SW480 (cell line): Measurements from ENCODE around the gene PLPP7.
"Not testable (repeated sequence)": the region's sequence is repeated elsewhere in the genome, so short reads cannot be mapped to it uniquely, and the experiment has no call there.

ENCODE experiments used
- DNase-seq: peaks from one replicate; pipeline ENCODE4 v3.0.0-alpha.2; 2016; ENCODE audit warnings: low spot score

The PLPP7 gene

DNA sequence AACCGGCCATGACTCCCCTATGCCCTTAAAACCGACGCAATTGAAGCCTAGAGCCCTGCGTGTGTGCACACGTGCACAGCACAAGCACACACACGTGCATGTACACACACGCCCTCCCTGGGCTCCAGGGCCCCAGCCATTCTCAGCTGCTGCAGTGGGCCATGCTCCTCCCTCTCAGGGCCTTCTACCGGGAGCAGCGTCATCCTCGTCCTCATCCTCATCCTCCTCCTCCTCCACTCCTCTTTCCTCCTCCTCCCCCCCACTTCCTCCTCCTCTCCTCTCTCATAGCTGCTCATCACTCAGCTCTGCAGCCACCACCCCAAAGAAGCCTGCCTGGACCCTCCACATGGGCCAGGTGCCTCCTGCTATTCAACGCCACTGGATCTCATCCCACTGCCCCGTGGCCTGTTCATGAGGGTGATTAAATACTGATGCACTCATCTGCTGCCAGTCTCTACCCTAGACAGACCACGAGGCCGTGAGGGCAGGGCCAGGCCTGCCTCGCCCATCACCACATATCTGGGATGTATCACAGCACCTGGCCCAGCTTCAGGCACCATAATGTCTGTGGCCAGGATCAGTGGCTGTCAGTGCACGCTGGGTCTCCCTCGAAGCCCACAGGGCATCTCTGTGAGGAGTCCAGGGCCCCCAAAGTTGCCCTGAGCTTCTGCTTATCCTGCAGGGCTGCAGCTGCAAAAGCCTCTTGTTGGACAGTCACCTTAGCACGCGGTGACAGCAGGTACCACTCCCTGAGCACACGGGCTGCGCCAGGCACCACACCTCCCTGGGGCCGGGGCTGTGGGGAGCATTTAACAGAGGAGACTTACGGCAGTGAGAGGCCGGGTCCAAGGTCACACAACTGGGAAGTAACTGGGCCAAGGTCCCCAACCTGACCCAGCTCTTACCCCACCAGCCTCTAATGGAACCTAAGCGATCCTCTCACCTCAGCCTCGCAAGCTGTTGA is 23.0 kb upstream of the PLPP7 start:
- no peak for DNase-seq

DNA sequence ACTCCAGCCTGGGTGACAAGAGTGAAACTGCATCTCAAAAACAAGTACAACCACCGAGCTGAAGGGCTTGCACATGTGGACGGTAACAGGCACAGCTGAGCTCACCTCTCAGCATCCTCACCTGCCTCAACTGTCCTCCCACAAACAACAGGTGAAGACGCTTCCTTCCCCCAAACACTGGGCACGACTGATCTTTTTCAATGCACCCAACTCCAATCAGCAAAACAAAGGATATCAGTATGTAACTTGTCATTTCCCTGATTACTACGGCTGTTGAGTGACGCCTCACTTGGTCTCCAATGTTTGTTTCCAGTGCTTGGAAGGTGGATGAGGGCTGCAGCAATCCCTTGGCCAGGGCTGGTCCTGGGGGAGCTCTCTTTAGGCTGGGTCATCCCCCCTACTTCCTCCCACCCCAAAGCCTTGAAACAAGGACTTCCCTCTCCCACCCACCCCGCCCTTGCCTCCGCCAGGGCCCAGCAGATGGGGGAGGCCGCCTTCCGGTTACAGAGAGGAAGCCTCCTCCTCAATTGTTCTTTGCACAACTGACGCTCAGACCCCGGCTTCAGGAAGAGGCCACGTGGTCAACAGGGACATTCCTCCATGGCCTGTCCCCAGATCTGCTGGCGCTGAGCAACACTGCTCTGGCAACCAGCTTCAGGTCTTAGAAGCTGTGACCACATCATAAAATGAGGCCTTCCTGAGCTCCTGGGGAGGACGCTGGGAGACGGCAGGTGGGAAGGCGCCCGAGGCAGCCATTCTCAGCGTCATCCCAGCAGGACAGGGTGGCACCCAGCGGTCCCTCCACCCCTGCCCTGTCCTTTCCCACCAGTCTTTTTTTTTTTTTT is 19.1 kb upstream of the PLPP7 start:
- DNase-seq, result no peak

DNA sequence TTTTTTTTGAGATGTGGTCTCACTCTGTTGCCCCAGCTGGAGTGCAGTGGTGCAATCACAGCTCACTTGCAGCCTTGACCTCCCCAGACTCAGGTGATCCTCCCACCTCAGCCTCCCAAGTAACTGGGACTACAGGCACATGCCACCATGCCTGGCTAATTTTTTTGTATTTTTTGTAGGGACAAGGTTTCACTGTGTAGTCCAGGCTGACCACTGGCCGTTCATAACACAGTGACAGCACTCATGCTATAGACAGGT is 18.6 kb upstream of the PLPP7 start:
- DNase-seq, result not testable (repeated sequence)

DNA sequence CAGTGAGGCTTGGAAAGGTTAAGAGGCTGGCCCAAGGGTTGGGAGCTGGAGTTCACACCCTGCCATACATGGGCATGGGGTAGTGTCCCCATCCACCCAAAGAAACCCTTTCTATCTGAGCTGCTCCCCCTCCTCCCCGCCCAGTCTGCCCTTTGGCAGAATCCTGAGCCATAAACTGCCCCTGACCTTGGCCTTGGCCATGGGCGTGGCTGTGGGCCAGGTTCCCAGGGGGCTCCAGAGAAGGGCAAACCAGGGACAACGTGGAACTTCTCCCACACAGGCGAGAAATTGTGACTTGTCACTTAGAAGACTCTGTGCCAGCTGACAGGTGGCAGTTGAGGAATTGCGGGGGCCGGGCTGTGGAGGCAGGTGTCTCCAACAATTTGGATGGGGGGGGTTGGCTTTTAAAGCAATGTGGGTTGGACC is 18.0 kb upstream of the PLPP7 start:
- DNase-seq, result no peak

DNA sequence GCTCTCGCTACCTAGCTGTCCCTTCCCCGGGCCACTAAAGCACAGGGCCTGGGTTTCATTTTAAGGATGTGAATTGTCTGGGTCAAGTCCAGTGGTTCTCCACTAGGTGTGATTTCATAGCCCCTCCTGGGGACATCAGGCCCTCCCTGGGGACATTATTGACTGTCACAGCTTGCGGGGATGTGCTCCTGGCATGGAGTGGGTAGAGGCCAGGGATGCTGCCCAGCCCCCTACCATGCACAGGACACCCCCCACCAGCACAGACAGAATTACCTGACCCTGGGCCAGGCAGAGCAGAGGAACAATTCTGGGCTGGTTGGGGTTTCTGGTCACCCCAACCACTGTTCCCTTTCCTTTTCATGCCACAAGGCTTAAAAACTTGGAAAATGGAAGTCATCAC is 17.3 kb upstream of the PLPP7 start:
- no peak for DNase-seq

DNA sequence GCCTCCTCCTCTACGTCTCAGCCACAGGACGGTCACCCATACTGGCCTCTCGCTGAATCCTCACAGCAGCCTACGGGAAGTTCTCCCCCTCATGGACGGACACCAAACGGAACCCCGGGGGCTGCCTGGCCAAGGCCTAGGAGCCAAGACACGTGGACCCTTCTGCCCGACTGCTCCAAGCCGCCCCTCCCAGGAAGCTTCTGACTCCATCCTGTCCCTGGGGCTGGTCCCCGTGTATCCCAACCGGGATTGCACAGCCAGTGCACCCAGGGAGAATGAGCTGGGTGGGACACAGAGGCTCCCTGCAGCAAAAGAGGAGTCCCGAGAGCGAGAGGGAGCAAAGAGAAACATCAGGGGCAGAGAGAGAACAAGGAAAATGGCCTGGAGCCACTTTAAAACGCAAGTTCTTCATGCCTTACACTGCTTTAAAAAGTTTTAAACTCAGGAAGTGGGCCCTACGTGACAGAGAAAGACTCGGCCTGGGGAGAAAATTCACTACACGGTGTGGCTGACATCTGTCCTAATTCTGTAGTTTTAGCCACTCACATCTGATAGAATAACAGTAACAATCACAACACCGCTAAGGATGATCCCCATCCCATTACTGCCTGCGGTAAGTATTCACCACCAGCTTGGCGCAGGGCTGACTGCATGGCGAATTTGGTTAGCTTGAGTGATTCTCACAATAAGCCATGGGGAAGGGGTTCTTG is 16.2 kb upstream of the PLPP7 start:
- no peak for DNase-seq

DNA sequence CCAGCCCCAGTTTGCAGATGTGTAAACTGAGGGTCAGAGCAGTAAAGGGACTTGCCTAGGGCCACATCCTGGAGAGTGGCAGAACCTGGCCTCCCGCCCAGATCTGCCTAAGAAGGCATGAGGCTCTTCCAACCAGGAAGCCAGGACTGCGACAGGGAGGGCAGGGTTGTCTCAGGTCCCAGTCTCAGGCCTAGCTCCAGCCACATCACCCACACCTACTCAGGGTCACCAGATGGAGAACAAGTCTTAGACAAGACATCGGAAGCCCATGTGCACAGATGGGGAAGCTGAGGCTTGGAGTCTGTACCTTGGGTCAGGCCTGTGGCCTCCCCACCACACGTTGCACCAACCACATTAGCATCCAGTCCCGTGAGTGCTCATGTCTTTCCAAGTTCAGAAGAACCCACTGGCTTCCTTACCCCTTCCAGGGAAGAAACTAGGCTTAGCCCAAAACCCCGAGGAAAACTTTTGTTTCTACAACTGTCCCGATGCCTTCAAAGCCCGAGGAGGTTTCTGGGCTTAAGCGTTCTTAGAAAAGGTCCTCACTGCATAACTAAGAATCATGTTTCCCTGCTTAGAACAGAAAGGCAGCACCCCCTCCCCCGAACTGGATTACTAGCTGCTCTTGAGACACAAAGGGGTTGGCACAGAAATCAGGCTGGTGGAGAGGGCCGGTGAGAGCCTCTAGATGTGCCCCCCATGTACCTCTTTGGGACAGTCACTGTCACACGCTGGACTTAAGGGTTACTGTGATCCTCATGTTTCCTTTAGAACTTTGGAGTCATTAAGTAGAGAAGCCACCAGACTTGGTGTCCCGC is 15.5 kb upstream of the PLPP7 start:
- DNase-seq, result no peak

DNA sequence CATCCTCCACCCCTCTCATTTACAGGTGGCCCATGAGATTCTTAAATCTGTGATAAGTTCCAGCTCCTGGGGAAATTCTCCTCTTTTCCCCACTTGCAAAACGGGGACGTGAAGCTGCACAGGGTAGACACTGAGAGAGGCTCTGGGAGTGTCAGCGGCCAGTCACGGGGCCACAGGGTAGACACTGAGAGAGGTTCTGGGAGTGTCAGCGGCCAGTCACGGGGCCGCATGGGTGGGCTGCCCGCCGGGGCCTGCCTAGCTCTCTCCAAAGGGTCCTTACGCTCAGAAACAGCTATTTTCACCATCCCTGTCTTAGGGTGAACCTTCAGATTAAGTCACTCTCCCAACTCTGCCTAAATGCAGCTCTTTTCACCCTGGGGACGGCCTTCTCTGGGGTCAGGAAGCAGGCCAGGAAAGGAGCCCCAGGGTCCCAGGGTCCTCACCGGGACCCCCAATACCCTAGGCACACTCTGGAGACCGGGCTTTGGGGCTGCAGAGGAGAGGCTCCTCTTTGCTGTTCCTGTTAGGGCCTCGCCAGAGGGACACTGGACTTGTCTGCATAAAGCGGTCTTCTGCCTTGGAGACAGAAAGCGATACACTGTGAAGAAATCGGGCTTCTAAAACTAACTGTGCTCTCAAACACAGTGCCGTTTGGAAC is 14.7 kb upstream of the PLPP7 start:
- no peak for DNase-seq

DNA sequence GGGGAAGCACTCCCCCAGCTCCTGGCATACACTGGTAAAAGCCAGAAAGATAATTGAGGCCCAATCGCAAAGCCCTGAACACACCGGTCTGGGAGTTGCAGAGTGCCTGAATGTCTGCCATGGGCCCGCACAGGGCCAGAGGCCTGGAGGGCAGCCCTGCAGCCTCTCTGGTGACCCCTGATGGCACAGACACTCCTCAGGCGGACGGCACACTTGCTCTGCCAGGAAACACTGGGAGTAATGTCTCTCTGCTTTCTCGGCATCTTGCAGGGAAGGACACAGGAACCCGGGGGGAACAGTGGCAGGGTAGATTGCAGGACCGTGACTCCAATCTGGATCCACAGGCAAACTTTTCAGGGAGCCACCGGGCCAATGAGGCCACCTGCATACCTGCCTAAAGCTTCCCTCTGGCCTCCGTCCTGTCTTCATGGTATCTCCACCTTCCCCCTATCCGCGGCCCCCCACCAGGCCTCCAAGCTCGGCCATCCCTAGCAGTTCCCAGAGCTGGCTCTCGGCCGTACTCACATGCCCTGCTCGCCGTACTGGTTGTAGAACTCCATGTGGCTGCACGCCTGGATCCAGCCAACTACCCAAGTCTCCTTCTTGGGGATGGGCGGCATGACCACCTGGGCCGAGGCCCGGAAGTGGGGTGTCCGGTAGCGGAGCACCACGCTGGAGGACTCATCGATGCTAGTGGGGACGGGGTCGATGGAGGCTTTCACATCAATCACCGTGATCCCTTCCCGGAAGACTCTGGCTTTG is 14.0 kb upstream of the PLPP7 start:
- no peak for DNase-seq

DNA sequence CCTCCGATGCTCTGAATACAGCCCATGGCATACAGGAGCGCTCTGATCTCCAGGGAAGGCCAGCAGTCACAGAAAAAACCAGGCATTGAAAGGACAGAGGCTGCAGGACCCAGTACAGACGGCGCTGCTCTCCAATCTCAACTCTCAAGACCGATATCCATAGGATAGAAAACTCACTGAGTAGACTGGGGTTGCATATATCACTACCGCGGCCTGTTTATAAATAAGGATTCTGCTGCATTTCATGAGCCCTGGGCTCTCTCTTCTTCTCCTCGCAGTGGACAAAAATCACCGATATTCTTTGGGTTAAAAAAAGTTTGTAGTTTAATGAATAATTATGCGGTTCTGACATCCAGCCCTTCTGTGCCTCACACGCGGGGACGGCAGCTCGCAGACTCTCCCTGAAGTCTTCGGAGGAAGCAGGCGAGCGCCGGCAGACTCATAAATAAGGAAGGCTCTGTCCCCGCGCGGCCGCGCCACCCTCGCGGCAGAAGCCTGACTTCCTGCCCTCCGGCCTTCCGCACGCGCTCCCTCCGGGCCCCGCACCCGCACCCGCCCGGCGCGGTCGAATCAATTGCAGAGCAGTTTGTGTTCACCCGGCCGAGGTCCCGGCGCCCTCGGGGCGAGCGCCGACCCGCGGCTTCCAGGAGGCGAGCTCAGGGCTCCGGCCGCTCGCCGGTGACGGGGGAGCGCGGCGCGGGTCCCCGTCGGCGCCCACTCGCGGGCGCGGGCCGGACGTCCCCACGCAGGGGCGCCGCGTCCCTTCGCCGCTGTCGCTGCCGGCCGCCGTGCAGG is 13.2 kb upstream of the PLPP7 start, which contains the start of gene FAM78A:
Gene FAM78A (minus strand): TSS at position 417 of the 795 bp plus-strand sequence. CDS start 331 bp downstream, at position 86.
- DNase-seq, result no peak

DNA sequence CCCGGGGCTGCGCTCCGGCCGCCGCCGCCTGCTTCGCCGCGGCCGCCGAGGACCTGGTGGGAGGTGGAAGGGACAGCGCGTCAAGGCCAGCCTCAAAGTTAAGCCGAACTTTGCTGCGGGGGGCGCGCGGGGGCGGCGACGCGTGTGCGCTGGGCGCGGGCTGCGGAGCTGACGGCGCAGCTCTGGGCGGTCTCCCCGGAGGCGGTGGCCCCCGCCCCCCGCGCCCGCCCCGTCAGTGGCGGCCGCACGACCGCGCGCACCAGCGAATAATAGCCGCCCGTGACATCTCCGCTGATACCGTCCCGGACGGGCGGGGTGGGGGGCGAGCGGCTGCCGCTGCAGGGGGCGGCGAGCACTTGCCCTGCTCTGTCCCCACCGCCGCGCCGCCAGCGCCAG is 12.6 kb upstream of the PLPP7 start:
- no peak for DNase-seq

DNA sequence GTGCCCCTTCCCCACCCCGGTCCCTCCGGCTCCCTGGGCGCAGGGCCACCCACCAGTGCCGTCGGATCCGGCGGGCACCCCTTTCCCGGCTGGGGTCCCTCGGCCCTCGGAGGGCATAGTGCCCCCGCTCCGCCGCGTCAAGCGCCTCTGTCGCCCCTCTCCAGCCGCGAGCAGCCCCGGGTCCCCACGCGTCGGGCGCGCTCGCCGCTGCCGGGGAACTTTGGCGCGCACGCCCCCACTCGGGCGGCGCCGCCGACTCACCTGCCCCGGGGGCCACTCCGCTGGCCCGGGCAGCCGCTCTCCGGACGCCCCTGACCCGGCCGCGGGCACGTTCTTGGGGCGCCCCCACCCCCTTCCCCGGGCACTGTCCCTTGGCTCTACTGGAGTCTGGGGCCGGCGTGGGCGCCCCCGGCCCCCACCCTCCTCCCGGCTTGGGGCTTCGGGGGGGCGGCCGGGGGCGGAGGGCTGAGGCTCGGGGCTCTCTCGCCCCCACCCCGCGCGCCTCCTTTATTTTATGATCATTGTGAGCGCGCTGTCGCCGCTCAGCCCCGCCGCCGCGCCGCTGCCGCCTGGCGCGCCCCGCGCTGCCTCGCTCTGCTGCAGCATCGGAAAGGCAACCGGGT is 12.1 kb upstream of the PLPP7 start:
- DNase-seq, result no peak

DNA sequence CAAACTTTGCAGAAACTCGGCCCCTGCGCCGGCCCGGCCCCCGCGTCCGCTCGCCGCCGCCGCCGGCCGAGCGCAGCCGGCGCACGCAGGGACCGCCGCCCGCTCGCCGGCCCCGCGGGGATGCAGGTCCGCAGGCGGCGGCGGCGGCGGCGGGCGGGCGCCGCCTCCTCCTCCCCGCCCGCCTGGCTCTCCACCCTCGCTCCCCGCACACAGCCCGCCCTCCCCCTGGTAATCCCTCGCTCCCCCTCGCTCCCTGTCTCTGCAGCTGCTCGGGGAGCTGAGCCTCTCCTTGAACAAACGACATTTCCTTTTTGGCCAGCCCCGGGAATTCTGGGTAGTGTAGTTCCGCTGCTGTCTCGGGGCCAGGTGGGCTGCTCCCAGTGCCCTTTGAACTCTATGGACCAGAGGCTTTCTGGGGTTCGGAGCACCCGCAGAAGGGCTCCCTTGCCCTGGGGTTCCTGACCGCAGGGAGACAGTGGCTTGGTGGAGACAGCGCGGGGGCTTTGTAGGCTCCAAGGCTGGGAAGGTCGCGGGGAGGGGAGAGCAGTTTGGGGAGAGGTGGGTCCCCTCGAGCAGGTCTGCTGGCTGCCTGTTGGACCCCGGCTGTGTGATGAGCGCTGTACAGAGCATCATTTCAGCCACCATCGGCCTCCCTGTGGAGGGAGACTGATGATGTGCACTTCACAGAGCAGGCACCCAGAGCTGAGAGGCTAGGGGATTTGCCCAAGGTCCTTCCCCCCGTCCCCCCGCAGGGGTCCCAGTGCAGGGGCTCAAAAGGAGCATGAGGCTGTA is 11.4 kb upstream of the PLPP7 start:
- DNase-seq, result peak; percentile 80

DNA sequence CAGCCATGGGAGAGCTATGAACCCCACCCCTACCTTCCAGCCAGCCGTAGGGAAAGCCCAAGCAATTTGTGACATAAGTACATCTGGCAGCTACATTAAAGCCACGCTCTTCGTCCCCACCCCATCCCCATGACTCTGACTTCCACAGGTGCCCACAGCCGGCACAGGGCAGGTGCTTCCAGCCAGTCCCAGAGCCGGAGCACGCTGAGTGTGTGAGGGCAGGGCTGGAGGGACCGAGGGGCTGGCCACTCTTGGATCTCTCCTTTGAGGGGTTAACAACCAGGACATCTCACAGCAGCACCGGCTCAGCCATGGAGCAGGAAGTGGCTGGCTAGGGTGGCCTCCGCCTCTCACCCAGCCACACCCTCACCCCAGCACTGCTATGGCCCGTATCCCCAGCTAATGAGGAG is 10.8 kb upstream of the PLPP7 start:
- DNase-seq, result peak; percentile 27

DNA sequence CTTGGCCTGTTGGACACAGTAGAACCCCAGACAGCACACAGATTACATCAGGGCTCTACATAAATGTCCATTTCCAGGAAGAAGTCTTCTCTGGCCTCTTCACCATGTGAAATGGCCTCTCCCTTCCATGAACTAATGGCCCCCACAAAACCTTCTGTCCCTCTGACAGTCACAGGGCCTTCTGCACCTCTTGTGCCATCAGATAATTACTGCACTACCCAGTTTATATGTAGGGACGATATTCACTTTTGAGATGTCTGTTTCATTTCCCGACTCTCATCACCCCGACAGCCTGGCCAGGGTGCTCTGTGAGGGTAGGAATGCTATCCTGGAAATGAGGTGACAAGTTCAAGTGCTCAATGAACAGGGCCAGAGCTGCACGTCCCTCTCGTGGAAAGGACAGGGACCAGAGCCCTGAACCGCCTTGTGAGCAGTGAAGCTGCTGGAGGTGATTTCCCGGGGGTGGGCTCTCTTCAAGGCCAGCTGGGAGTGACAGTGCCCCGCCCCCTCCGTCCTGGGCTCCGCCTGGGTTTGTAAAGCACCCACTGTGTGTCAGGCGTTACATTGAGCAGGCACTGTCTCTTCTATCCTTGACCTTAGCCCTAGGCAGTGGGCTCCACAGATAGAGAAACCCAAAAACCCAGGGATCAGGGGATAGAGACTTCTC is 10.2 kb upstream of the PLPP7 start:
- DNase-seq, result no peak

DNA sequence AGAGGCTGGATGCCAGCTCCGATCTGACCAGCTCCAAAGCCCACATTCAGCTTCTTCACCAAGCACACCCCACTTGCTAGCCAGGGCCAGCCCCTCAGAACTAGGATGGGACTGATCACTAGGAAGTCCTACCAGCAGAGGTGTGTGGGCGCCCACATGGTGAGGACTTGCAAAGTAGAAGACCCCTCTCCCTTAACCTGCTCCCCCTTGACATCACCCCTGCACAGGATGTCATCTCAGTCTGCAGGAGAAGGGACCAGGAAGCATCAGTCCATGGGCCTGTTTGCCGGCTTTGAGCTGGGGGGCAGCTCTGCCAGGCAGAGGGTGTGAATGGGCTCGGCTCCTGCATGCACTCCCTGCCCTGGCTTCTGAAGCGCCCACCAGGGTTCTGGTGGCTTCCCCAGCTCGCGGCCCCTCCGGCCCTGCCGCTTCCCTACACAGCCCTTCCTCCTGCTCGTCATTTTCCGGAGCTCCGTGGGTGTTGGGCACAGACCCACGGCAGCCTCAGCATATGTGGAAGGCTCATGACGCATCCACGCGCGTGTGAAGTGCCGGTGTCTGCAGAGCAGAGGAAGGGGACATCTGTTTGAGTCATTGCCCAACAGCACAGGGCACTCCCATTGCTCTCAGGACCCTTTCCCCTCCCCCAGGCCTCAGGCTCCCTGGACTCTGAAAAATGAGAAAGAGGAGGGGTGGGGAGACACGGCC is 9.5 kb upstream of the PLPP7 start:
- no peak for DNase-seq

DNA sequence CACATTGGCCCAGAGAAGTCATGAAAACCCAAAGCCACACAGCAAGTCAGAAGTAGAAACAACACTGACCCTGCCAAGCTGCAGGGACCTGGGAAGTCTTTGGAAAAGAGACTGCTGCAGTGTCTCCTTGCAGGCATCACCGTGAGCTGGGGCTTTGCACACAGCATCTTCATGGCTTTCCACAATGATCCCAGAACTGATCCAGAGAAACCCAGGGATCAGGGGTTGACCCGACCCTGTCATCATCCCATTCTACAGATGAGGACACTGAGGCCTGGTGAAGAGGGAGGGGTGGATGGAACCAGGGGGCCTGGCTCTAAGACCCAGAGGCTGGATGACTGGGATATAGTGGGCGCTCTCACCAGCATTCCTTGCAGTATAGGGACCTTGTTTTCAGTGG is 8.9 kb upstream of the PLPP7 start:
- DNase-seq, result no peak
